22Rv1 (cell line): Measurements from ENCODE around the gene SLC16A8.
"Not testable (repeated sequence)": the region's sequence is repeated elsewhere in the genome, so short reads cannot be mapped to it uniquely, and the experiment has no call there.

Source experiments
- H3K27ac ChIP-seq: fragments of 450-650 bp; 2 replicates; pipeline ENCODE4 v1.5.1; 2017
- CTCF ChIP-seq: fragments of 450-650 bp; IDR thresholded peaks from 2 replicates; pipeline ENCODE4 v1.5.1; 2017; ENCODE audit warnings: mild to moderate bottlenecking
- ZFX ChIP-seq: fragments of 450-650 bp; IDR thresholded peaks from 2 replicates; pipeline ENCODE4 v1.6.1; 2017; ENCODE audit warnings: antibody characterized with exemption, borderline replicate concordance

Gene SLC16A8

GRCh38 chr22:38043151-38044039 is 40.6 kb downstream of the SLC16A8 start:
- H3K27ac ChIP-seq = no peak overlapping the region
- TF ChIP-seq CTCF (no peak), ZFX (no peak)

- no peak for TF ChIP-seq ZFX
- no peak for TF ChIP-seq CTCF
Observed at GRCh38 chr22:38042488-38042790, 41.5 kb downstream of the SLC16A8 start.

GRCh38 chr22:38041760-38042487 is 42.1 kb downstream of the SLC16A8 start:
- TF ChIP-seq ZFX (no peak), CTCF (no peak)
- no peak overlapping the region for H3K27ac ChIP-seq

More at GRCh38 chr22:38042488-38042790, 41.5 kb downstream of the SLC16A8 start:
- H3K27ac ChIP-seq = no peak overlapping the region

- TF ChIP-seq ZFX = no peak
- TF ChIP-seq CTCF = no peak
- H3K27ac ChIP-seq = no peak overlapping the region
Observed at GRCh38 chr22:38040953-38041759, 42.8 kb downstream of the SLC16A8 start.

- TF ChIP-seq CTCF (no peak), ZFX (no peak)
- no peak overlapping the region for H3K27ac ChIP-seq
Observed at GRCh38 chr22:38038890-38039812, 44.8 kb downstream of the SLC16A8 start.

GRCh38 chr22:38038426-38038825 is 45.6 kb downstream of the SLC16A8 start:
- TF ChIP-seq CTCF (no peak), ZFX (no peak)
- H3K27ac ChIP-seq = no peak overlapping the region

GRCh38 chr22:38037367-38038150 is 46.4 kb downstream of the SLC16A8 start:
- not testable (repeated sequence) for H3K27ac ChIP-seq
